Epithelial cell of esophagus (primary cell): Measurements from ENCODE around the gene TRAPPC12.

ENCODE experiments used
- DNase-seq: peaks from one replicate; pipeline ENCODE4 v3.0.0; 2010; ENCODE audit warnings: low read depth
- H3K4me3 ChIP-seq: 2 replicates; pipeline ENCODE4 v1.5.1; 2011; ENCODE audit warnings: mild to moderate bottlenecking, low read length, control low read depth
- CTCF ChIP-seq: IDR thresholded peaks from 2 replicates; pipeline ENCODE4 v1.5.1; 2011; ENCODE audit warnings: low read depth, mild to moderate bottlenecking, low read length, control low read depth, inconsistent platforms; ENCODE audit not compliant: insufficient read depth; ENCODE audit errors: missing control alignments

TRAPPC12 gene

GRCh38 chr2:3487432-3487831, 107.9 kb downstream of the TRAPPC12 start:
- TF ChIP-seq CTCF = no peak
- DNase-seq = no peak

GRCh38 chr2:3488061-3488531, 108.6 kb downstream of the TRAPPC12 start:
- H3K4me3 ChIP-seq = no peak overlapping the region
- no peak for TF ChIP-seq CTCF
- no peak for DNase-seq

More at GRCh38 chr2:3487432-3487831, 107.9 kb downstream of the TRAPPC12 start:
- no peak overlapping the region for H3K4me3 ChIP-seq

GRCh38 chr2:3488855-3489763, 109.6 kb downstream of the TRAPPC12 start:
- H3K4me3 ChIP-seq = no peak overlapping the region
- no peak for DNase-seq

GRCh38 chr2:3489764-3490115, 110.2 kb downstream of the TRAPPC12 start:
- no peak for TF ChIP-seq CTCF
- no peak overlapping the region for H3K4me3 ChIP-seq
- DNase-seq = no peak

More at GRCh38 chr2:3488855-3489763, 109.6 kb downstream of the TRAPPC12 start:
- TF ChIP-seq CTCF = no peak

GRCh38 chr2:3490191-3491170, 111.0 kb downstream of the TRAPPC12 start:
- no peak for DNase-seq
- H3K4me3 ChIP-seq = no peak overlapping the region
- TF ChIP-seq CTCF = no peak

- DNase-seq = no peak
- TF ChIP-seq CTCF = no peak
- H3K4me3 ChIP-seq = no peak overlapping the region
Observed at GRCh38 chr2:3491306-3491705, 111.8 kb downstream of the TRAPPC12 start.
